ENCODE results near the gene REEP1.

The REEP1 gene

GRCh38 chr2:86226636-86227520 is 110.5 kb downstream of the REEP1 start:
- H3K27ac ChIP-seq = no peak overlapping the region
- TF ChIP-seq CTCF (conservative IDR thresholded peaks at IDR 0.05) = no peak

- TF ChIP-seq CTCF (conservative IDR thresholded peaks at IDR 0.05) = no peak
- H3K27ac ChIP-seq = no peak overlapping the region
Observed at GRCh38 chr2:86226070-86226469, 111.4 kb downstream of the REEP1 start.

GRCh38 chr2:86225581-86225980 is 111.8 kb downstream of the REEP1 start:
- H3K27ac ChIP-seq = no peak overlapping the region
- TF ChIP-seq CTCF (conservative IDR thresholded peaks at IDR 0.05) = no peak

GRCh38 chr2:86224645-86225355 is 112.6 kb downstream of the REEP1 start:
- TF ChIP-seq CTCF (conservative IDR thresholded peaks at IDR 0.05) = no peak
- H3K27ac ChIP-seq = no peak overlapping the region

- no peak overlapping the region for H3K27ac ChIP-seq
- TF ChIP-seq CTCF (conservative IDR thresholded peaks at IDR 0.05) = no peak
Observed at GRCh38 chr2:86223927-86224560, 113.4 kb downstream of the REEP1 start.

GRCh38 chr2:86223140-86223926 is 114.1 kb downstream of the REEP1 start:
- TF ChIP-seq CTCF (conservative IDR thresholded peaks at IDR 0.05) = no peak
- H3K27ac ChIP-seq = no peak overlapping the region
